NCI-H526 treated with DMSO at 0.1 percent for 48 hours (cell line): ENCODE data around the gene UFC1.
"Not testable (repeated sequence)": the region's sequence is repeated elsewhere in the genome, so short reads cannot be mapped to it uniquely, and the experiment has no call there.

Experiments used
- DNase-seq: peaks from one replicate; lab custom pipeline; 2025; lab: John Stamatoyannopoulos, UW

The UFC1 gene

DNA sequence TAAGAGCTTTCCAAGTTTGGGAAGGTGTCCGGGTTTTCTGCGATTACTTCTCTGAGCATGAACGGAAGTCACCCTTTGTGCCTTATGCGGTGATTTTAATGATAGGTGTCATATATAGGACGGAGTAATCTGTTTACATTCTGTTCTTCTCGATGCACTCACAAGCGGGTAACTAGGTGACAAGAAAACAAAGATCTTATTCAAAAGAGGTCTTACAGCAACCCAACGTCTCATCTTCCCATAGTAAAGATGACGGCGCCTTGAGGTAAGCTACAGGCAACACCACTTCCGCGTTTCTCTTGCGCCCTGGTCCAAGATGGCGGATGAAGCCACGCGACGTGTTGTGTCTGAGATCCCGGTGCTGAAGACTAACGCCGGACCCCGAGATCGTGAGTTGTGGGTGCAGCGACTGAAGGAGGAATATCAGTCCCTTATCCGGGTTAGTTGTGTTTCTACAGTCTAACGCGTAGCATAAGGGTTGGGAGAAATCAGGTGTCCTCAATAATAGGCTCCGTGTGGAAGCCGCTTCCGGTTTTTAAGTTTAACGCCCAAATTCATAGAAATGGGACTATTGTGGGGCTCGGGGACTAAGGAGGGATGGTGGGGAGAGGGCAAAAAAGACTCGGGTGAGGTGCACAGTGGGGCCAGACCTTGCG lies at the start of gene UFC1:
TSS of gene UFC1 (plus strand) at position 297 of the 656 bp plus-strand sequence. CDS start at position 317, 20 bp downstream.
- peak; percentile 99 for DNase-seq

DNA sequence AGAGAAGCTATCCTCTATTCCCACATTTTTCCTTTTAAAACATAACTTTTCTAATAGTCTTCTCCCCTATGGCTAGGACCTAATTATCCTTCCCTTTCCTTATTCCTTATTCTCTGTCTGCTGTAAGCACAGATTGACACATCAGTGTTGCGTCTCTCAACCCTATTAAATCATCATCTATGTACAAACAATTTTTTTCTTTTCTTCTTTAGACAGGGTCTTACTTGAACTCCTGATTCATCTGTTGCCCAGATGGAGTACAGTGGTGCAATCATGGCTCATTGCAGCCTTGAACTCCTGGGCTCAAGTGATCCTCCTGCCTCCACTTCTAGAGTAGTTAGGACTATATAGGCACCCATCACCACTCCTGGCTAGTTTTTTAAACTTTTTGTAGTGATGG lies 47.3 kb upstream of the UFC1 start:
- no peak for DNase-seq

DNA sequence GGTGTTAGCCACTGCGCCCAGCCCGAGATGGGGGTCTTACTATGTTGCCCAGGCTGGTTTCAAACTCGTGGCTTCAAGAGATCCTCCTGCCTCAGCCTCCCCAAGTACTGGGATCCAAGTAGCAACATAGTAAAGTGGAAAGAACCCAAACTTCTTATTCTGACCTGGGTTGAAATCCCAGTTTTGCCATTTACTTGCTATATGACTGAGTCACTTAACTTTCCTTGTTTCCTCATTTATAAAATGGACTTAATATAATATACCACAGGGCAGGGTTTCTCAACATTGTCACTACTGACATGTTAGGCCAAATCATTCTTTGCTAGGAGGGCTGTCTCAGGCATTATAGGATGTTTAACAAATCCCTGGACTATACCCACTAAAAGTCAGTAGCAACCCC lies 42.7 kb upstream of the UFC1 start:
- DNase-seq, result no peak

DNA sequence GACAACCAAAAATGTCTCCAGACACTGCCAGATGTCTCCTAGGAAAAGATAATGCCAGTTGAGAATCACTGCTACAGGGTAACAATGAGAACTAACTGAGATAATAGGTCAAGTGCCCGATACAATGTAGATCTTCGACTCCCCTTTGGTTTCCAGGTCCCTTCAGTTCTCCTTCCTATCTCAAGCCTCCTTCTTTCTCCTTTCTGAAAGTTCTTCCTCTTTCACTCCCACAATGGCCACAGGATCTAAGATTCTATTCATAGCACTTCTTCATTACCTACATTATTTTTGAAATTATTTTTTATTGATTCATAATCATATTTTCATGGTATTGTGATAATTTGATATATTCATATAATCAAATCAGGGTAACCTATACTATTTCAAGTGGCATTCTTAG lies 42.3 kb upstream of the UFC1 start:
- no peak for DNase-seq

DNA sequence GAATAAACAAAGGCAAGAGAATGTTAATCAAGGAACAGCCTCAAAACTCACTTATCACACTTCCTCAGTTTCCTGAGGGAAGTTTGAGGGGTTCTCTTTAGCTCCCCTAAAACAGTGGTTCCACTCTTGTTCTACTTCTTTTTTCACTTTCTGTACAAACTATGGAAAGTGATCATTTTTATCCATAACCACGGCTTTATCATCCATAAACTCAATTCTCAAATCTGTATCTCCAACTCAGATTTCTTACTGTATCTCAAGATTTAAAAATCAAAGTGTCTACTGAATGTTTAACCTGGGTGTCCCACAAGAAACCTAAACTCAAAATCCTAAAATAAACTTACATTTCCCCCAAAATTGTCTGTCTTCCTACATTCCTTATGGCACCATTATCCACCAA lies 39.9 kb upstream of the UFC1 start:
- no peak for DNase-seq

DNA sequence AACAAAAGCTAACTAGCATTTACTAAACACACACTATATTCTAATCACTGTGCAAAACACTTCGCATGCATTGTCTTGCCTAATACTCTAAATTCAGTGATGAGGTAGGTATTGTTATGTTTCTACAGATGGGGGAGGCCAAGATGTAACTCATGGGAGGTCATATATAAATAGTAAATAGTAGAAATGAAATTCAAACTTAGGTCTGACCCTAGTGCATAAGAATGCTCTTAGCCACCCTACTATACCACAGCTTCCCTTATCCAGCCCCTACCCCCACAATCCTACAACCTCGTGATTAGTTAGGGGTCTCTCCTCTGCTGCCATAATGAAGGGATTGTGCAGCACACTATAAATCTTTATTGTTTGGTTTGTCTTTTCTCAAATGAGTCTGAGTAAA lies 39.2 kb upstream of the UFC1 start:
- DNase-seq, result no peak

DNA sequence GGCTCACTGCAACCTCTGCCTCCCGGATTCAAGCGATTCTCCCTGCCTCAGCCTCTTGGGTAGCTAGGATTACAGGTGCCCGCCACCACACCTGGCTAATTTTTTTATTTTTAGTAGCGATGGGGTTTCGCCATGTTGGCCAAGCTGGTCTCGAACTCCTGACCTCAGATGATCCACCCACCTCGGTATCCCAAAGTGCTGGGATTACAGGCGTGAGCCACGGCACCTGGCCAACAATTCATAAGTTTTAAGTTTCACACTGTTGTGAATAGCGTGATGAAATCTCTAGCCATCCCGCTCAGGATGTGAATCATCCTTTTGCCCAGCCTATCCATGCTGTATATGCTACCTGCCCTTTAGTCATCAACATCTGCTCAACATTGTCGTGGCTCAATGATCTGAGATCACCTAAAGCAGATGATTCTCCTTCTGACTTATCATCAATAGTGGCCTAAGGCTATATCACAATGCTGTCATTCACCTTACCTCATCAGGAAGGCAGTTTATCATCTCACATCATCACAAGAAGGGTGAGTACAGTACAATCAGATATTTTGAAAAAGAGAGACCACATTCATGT lies 38.6 kb upstream of the UFC1 start:
- DNase-seq, result no peak

DNA sequence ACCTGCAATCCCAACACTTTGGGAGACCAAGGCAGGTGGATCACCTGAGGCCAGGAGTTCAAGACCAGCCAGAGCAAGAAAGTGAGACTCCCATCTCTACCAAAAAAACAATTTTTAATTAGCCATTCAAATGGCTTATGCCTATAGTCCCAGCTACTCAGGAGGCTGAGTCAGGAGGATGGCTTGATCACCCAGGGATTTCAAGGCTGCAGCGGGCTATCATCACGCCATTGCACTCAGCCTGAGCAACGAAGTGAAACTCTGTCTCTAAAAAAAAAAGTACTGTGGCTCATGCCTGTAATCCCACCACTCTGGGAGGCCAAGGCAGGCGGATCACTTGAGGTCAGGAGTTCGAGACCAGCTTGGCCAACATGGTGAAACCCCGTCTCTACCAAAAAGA lies 37.8 kb upstream of the UFC1 start:
- not testable (repeated sequence) for DNase-seq

DNA sequence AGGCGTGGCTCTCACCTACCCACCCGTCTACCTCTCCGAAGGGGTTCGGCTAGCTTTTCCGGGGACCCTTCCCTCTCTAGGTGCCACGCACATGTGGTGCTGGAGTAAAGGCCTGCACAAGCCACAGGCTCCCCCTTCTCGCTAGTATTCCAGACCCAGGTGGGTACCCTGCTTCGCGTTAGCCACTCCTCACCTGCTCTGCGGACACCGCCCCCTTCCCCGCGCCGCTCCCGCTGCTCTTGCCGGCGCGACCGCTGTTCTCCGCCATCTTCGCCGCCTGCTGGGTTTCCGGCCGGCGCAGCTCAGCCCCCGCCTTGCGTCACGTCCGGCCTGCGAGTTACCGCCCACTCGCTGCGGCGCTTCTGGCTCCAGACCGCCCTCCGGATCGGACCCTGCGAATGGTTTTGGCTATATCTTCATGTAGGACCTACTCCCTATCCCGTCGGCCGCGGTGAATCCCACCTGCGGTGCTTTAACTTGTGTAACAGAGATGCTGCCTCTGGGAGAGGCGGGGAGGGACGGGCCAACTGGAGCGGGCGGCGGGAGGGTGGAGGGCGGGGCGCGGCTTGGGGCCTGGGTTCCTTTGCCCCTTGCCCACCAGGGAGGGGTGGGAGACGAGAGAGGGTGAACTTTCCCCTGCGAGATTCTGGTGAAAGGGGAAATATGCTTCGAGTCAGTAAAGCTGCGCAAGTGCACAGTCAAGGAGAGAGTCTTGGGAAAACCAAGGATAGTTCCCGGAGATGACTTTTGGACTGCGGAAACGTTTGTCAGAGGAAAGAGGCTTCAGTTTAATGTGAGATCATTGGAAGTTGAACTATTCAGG lies 35.8 kb upstream of the UFC1 start, which contains the start of the genes NIT1 and PFDN2:
TSS of gene NIT1 (plus strand) at position 347 of the 823 bp plus-strand sequence. CDS start at position 419, 72 bp downstream.
TSS of gene PFDN2 (minus strand) at position 279 of the 823 bp plus-strand sequence. CDS start at position 268, 11 bp downstream.
- peak; percentile 88 for DNase-seq

DNA sequence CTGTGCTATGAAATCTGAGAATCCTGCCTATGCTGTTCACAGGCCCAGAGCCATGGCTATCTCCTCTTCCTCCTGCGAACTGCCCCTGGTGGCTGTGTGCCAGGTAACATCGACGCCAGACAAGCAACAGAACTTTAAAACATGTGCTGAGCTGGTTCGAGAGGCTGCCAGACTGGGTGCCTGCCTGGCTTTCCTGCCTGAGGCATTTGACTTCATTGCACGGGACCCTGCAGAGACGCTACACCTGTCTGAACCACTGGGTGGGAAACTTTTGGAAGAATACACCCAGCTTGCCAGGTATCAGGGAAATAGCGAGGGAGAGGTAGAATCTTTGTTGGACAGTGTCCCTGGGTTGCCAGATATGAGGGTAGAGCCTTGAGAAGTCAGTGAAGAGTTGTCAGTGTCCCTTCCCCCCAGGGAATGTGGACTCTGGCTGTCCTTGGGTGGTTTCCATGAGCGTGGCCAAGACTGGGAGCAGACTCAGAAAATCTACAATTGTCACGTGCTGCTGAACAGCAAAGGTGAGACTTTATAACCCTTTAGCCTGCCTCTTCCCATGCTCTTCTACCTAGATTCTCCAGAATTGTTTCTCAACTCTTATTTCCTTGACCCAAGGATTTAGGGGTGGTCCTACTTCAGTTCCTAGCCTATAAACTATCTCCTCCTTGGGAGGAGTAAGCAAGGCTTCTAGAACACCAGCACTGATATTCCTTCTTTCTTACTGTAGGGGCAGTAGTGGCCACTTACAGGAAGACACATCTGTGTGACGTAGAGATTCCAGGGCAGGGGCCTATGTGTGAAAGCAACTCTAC lies 34.5 kb upstream of the UFC1 start:
- DNase-seq, result no peak

DNA sequence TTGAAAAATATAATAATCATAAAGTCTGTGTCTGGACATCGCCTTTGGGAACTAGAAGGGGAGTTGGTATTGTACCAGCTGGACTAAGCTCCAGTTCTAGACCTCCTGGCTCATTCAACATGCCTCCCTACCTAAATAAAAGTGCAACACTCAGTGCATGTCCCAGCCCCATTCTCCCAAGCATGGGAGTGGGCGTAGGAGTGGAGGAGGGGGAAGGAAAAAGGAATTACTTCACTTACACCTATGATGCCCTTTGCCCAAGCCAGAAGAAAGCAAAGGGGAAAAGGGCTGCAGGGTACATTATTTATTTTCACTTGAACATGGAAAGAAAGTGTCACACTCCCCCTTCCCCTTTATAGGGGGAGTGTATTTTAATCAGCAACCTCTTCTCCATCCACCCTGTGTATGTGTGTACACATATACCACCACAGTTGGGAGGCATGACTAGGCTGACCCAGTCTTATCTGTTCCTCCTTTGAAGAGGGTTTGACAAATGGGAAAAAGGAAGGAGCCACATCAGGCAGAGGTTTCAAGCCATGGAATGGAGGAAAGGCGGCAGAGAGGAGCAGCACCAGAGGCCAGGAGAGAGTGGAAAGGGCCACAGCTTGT lies 32.6 kb upstream of the UFC1 start:
- DNase-seq, result no peak

DNA sequence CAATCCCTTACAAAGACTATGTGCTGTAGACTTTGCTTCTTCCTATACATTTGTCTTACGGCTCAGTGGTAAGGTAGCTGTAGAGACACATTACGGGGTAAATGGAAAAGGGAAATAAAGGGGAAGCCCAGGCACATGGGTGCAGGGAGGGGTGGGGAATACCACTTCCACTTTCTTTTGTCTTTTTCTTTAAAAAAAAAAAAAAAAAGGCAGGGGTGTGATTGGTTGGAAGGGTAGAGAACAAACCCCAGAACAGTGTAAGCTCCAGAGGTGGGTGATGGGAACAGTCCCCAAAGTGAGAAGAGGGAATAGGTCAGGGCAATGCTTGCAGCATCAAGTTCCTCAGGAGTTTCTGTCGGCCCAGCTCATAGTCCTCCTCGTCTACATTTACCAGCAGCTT lies 31.9 kb upstream of the UFC1 start:
- DNase-seq, result no peak

DNA sequence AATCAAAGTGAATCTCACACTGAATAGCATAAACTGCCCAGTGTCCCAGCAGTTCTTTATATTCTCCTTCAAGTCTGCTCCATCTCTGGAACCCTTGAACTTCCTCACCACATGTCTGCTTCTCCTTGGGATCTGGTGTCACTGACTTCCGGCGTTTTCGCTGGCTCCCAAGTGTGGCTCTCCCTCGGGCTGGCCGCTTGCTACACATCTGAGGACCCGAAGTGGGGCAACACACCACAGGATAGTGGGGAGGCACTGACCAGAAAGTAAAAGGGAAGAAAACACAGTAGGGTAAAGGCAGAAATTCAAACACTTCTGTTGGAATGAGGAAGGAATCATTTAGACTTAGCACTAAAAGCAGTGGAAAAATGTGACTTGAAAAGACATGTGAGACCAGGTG lies 30.8 kb upstream of the UFC1 start:
- DNase-seq, result no peak

DNA sequence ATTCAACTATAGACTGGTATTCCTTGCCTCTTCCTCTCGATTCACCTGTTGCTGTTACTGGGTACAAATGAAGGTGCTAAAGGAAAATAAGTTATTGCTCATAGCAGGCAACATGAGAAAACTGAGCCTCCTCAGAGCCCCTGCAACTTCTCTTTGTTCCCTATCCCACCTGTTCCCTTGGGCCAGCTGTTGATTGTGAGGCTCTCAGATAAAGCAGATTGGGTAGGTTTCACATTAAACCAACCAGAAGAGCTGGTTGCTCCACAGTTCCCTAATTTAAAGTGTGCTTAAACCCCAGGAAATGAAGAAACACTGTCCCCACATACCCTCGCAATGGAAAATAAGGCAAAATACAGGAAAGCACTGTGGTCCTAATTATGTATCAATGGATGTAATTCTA lies 26.1 kb upstream of the UFC1 start:
- DNase-seq, result no peak

DNA sequence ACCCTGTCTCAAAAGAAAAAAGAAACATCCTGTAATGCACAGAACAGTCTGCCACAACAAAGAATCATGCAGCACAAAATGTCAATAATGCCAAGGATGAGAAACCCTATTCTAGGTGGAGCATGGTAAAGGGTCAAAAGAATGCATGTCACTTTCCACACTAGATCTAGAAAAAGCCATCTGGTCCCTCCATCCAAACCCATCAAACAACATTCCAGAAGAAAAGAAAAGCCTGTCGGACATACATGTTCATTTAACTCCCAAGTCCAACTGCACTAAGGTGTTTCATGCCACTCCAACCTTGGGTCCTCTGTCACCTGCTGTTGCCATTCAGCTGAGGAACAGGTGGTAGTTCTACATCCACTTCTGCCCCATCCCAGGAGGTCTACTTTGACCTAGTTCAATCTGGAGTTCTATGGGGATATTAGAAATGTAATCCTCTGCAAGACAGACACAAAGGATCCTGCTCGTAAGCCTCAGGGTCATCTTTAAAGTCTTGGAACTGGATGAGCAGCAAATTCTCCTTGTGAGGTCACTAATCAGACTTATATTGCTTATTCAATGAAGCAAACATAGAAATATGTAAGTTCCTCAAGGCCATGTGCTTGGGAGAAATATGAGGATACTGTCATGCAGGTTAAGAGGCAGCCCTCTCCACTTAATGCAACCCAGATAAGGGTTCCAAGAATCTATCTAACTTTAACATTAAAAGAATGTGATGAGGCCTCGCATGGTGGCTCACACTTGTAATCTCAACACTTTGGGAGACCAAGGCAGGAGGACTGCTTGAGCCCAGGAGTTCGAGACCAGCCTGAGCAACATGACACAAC lies 25.0 kb upstream of the UFC1 start:
- no peak for DNase-seq

DNA sequence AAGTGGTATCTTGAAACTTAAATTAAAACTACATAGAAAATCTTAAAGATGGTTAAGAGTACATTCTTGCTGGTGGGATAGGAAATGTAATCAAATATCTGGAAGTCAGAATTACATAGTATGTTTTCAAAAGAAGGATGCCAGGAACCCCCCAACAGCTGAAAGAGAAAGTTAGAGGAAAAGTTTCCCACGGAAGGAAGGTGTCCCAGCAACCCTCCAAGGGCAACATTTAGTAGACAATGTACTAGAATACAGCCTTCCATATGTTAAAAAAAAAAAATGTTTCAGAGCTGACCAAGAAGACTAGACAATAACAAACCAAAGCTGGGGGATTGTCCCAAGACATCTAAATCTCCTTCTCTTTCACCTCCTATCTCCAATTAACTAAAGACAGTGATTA lies 23.5 kb upstream of the UFC1 start:
- DNase-seq, result no peak

DNA sequence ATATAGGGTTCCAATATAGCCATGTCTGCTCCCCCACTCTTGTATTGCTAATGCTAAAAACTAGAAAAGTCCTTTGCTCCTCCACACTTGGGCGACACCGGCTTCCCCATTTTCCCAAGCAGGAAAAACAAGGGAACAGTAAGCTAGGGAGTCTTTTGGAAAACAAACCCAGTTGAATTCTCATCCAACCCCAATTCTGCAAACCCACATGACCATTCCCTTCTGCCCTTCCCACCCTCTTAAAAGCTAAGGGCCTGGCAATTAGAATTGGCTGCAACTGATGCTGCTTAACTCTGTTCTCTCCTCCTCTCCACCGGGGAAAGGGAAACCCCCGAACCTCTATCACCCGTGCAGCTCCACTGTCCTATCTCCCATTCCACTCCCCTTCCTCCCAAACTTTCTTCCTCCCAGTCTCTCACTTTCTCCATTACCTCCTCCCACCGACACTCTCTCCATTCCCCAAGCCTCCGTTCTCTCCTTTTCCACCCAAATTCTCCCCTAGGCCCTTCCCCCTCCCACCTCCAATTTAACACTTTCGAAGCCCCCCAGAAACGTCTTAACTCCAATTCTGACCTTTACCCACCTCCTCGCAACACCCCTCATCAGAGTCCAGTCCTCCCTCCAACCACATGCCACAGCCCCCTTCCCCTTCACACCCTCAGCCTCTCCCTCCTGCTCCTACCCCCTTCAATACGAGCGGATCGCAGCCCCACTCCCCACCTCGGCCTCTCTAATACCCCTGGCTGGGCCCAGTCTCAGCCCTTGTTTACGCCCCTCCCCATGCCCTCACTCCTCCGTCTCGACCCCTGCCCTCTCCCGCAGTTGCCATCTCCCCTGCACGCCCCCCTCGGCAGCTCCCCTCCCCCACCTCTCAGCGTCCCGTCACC lies 22.0 kb upstream of the UFC1 start:
- no peak for DNase-seq

DNA sequence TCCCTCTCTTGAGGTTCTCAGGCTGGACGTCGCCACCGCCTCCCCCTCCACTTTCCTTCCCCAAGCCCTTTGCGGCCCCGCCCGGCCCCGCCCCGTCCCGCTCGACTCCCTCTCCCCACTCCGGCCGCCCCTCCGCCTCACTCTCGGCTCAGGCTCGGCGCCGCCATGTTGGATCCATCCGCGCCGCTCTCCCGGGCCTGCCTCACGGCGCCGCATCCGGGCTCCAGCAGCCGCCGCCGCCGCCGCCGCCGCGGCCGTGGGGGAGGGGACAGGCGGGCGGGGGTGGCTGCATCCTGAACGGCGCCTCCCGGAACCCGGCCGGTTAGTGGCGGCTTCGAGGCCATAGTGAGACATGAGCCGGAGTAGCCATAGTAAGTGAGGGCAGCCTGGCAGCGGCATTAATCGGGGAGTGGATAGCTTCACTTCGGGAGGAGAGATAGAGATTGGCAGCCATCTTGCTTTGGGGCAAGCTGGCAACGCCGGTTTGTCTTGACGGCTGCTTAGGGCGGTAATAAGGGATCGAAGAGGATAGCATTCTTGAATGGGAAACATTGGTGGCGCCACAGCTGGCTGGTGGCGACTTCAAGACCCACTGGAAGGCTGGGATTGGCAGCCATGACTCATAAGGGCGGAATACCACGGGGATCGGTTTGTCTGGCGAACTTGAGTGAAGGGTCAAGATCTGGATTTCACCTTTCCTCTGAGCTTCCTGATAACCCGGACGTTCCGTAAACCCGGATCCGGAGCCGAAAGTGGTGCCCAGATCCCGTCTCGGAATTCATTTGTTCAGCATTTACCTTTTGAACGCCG lies 21.2 kb upstream of the UFC1 start, which contains the start of gene DEDD:
TSS of gene DEDD (minus strand) at position 258 of the 810 bp plus-strand sequence. CDS start 8,205 bp downstream, outside the sequence.
- peak; percentile 99 for DNase-seq
